HG03097 (cell line): ENCODE data around the gene SKAP1.

ENCODE experiments used
- ATAC-seq: cut with Tn5 transposase; IDR thresholded peaks from one replicate; pipeline ENCODE4 v1.9.1; 2021; ENCODE audit not compliant: unreplicated experiment, low FRiP score

The SKAP1 gene

GRCh38 chr17:48335146-48335784 lies 94.7 kb downstream of the SKAP1 start:
- no peak for ATAC-seq

- no peak for ATAC-seq
Measured at GRCh38 chr17:48333034-48333530, 96.9 kb downstream of the SKAP1 start.

GRCh38 chr17:48330887-48331286 lies 99.1 kb downstream of the SKAP1 start:
- ATAC-seq = no peak

- no peak for ATAC-seq
Measured at GRCh38 chr17:48330421-48330820, 99.6 kb downstream of the SKAP1 start.

- ATAC-seq = no peak
Measured at GRCh38 chr17:48328457-48328856, 101.6 kb downstream of the SKAP1 start.

- no peak for ATAC-seq
Measured at GRCh38 chr17:48326310-48326709, 103.7 kb downstream of the SKAP1 start.

- ATAC-seq = no peak
Measured at GRCh38 chr17:48322060-48322459, 108.0 kb downstream of the SKAP1 start.

- no peak for ATAC-seq
Measured at GRCh38 chr17:48317732-48318131, 112.3 kb downstream of the SKAP1 start.

- ATAC-seq = no peak
Measured at GRCh38 chr17:48314716-48315115, 115.3 kb downstream of the SKAP1 start.

- no peak for ATAC-seq
Measured at GRCh38 chr17:48313096-48313755, 116.8 kb downstream of the SKAP1 start.

- ATAC-seq = no peak
Measured at GRCh38 chr17:48311324-48311723, 118.7 kb downstream of the SKAP1 start.

- ATAC-seq = no peak
Measured at GRCh38 chr17:48310748-48311213, 119.2 kb downstream of the SKAP1 start.

- no peak for ATAC-seq
Measured at GRCh38 chr17:48308581-48308980, 121.4 kb downstream of the SKAP1 start.

- no peak for ATAC-seq
Measured at GRCh38 chr17:48307814-48308411, 122.1 kb downstream of the SKAP1 start.

GRCh38 chr17:48307255-48307654 lies 122.8 kb downstream of the SKAP1 start:
- no peak for ATAC-seq

GRCh38 chr17:48301002-48301401 lies 129.0 kb downstream of the SKAP1 start:
- no peak for ATAC-seq

- ATAC-seq = no peak
Measured at GRCh38 chr17:48299760-48300159, 130.3 kb downstream of the SKAP1 start.

GRCh38 chr17:48297825-48298224 lies 132.2 kb downstream of the SKAP1 start:
- no peak for ATAC-seq

GRCh38 chr17:48296453-48296852 lies 133.6 kb downstream of the SKAP1 start:
- no peak for ATAC-seq

GRCh38 chr17:48295362-48296288 lies 134.4 kb downstream of the SKAP1 start:
- no peak for ATAC-seq
